ENCODE measurements around the gene CD164L2.

DNA sequence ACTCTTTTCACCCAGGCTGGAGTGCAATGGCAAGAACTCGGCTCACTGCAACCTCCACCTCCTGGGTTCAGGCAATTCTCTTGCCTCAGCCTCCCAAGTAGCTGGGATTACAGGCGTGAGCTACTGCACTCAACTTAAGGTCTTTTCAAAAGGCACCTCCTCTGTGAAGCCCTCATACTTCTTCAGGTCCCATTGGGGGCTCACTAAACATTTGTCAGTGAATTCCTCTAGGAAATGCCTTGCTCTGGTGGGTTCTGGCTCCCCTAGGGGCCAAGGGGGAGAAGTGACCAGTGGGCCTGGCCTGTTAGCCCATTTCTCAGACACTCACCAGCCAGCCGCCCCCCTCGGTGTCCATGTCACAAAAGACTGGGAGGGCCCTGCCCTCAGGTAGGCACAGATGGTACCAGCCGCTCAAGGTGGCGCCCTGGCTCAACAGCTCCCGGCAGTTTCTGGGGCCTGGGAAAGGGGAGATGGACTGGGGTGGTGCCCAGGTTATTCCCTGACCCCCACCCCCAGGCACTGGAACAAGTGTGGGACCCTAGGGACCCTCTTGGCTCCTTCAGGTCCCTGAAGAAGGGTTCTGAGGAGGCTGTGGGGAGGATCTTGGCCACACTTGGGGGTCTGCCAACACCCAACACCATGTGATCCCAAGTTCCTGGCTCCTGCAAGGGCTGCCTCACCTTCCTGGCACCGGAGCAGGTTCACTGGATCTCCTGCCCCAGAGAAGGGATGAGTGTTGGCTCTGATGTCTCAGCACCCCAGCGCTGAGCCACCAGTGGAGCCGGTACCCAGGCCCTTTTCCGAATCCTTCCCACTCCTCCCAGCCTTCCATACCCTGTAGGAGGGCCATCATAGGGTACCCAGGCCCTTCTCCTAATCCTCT, 10.1 kb downstream of the CD164L2 start:
- TF ChIP-seq CTCF (IDR thresholded peaks at IDR 0.05; ENCODE audit: insufficient read depth, low read length, poor library complexity, severe bottlenecking): no peak
- no peak for TF ChIP-seq EZH2phosphoT487 (conservative IDR thresholded peaks at IDR 0.05; ENCODE audit: low read length)

All from SU-DHL-6 (cell line).